A549 (cell line): Measurements from ENCODE around the gene CSRNP2. TPM values are rescaled to one million over a fixed set of nuclear protein-coding genes. Genes with fewer than 3 reads are reported as not detected.
"Not testable (repeated sequence)": the region's sequence is repeated elsewhere in the genome, so short reads cannot be mapped to it uniquely, and the experiment has no call there.

Source experiments
- ATAC-seq, 2 experiments: fragments of 200-7000 bp in 1 of 2; fragments of >200 bp in 1 of 2; cut with Nextera tagmentation in 1 of 2; cut with Tn5 transposase in 1 of 2; 3 replicates each; pipeline versions ENCODE4 v1.8.0 to v1.9.1; 2018 to 2020; ENCODE audit warnings: mild to moderate bottlenecking in 1 of 2, moderate library complexity in 1 of 2
- CTCF ChIA-PET: fragments of 300-600 bp; sonication (Branson Sonifier 250); formaldehyde crosslinking; extraction: SDS; loops from one replicate; lab custom pipeline; 2021; ENCODE audit warnings: antibody characterized with exemption, inconsistent platforms; lab: Yijun Ruan, JAX
- POLR2A ChIA-PET: fragments of 350-600 bp; formaldehyde crosslinking; extraction: SDS; loops from one replicate; lab custom pipeline; 2021; ENCODE audit warnings: antibody characterized with exemption, inconsistent platforms; lab: Yijun Ruan, JAX
- DNase-seq, 2 experiments: peaks; one replicate each; pipeline versions ENCODE4 v3.0.0 to v3.0.0-alpha.2; 2011 to 2016; ENCODE audit warnings: low read depth in 1 of 2, low spot score in 1 of 2
- FAIRE-seq: peaks from 2 replicates; lab custom pipeline; 2011; peaks lifted over from hg19 to GRCh38; lab: Jason Lieb, UNC
- H3K27ac ChIP-seq, 2 experiments: fragments of >200 bp; sonication (Bioruptor Twin); formaldehyde crosslinking; 3 replicates each; pipeline ENCODE4 v1.5.1; 2016 to 2017
- H3K4me1 ChIP-seq: fragments of >200 bp; sonication (Bioruptor Twin); formaldehyde crosslinking; 3 replicates; pipeline ENCODE4 v1.6.1; 2016
- H3K4me2 ChIP-seq: fragments of >200 bp; sonication (Bioruptor Twin); formaldehyde crosslinking; 3 replicates; pipeline ENCODE4 v1.6.1; 2016
- H3K4me3 ChIP-seq: fragments of >200 bp; sonication (Bioruptor Twin); formaldehyde crosslinking; 3 replicates; pipeline ENCODE4 v1.5.1; 2016
- H3K9me3 ChIP-seq: fragments of >200 bp; sonication (Bioruptor Twin); formaldehyde crosslinking; 3 replicates; pipeline ENCODE4 v1.6.1; 2016
- BHLHE40 ChIP-seq: IDR thresholded peaks from 2 replicates; pipeline ENCODE4 v1.6.1; 2012; ENCODE audit warnings: low read depth, low read length, inconsistent platforms
- CHD2 ChIP-seq: fragments of 150-350 bp; IDR thresholded peaks from 2 replicates; pipeline ENCODE4 v1.6.1; 2014; ENCODE audit warnings: low read length; ENCODE audit not compliant: partially characterized antibody
- CTCF ChIP-seq: fragments of >200 bp; sonication (Bioruptor Twin); formaldehyde crosslinking; IDR thresholded peaks from 3 replicates; pipeline ENCODE4 v1.5.1; 2016
- EHF ChIP-seq: fragments of 250-450 bp; sonication (Bioruptor Pico); IDR thresholded peaks from 2 replicates; pipeline ENCODE4 v1.5.0; 2020; ENCODE audit warnings: mild to moderate bottlenecking
- EHMT2 ChIP-seq: fragments of 200-600 bp; sonication (generic); IDR thresholded peaks from 2 replicates; pipeline ENCODE4 v1.6.1; 2016; ENCODE audit warnings: antibody characterized with exemption, low read depth, mild to moderate bottlenecking, moderate library complexity
- ELK1 ChIP-seq: fragments of 150-350 bp; IDR thresholded peaks from 2 replicates; pipeline ENCODE4 v1.6.1; 2014; ENCODE audit warnings: low read depth, mild to moderate bottlenecking, low read length
- EP300 ChIP-seq, 2 experiments: fragments of >200 bp; sonication (Bioruptor Twin); formaldehyde crosslinking; IDR thresholded peaks; 2 replicates in 1 of 2; 3 replicates in 1 of 2; pipeline ENCODE4 v1.6.1; 2016 to 2017
- HDAC2 ChIP-seq: fragments of 200-600 bp; sonication (generic); IDR thresholded peaks from 2 replicates; pipeline ENCODE4 v1.6.1; 2016
- HEYL ChIP-seq: fragments of 250-450 bp; sonication (Bioruptor Pico); IDR thresholded peaks from 2 replicates; pipeline ENCODE4 v1.8.0; 2021; ENCODE audit warnings: mild to moderate bottlenecking, moderate library complexity
- HOXB13 ChIP-seq: fragments of 250-450 bp; sonication (Bioruptor Pico); IDR thresholded peaks from 2 replicates; pipeline ENCODE4 v1.5.0; 2020; ENCODE audit warnings: low read depth, mild to moderate bottlenecking, moderate library complexity
- KDM5A ChIP-seq: fragments of 200-600 bp; sonication (generic); IDR thresholded peaks from 2 replicates; pipeline ENCODE4 v1.6.1; 2016; ENCODE audit warnings: antibody characterized with exemption, mild to moderate bottlenecking
- MAFK ChIP-seq: fragments of 450-650 bp; IDR thresholded peaks from 2 replicates; pipeline ENCODE4 v1.6.1; 2014; ENCODE audit not compliant: partially characterized antibody
- NFE2L2 ChIP-seq: fragments of 150-350 bp; conservative IDR thresholded peaks from 2 replicates; pipeline ENCODE4 v1.6.1; 2014; ENCODE audit warnings: low read length
- PHF8 ChIP-seq: fragments of 200-600 bp; sonication (generic); IDR thresholded peaks from 2 replicates; pipeline ENCODE4 v1.6.1; 2016; ENCODE audit warnings: low read depth, mild to moderate bottlenecking, antibody characterized with exemption, moderate library complexity, borderline replicate concordance
- POLR2AphosphoS2 ChIP-seq: conservative IDR thresholded peaks from 2 replicates; pipeline ENCODE4 v1.6.1; 2012; ENCODE audit warnings: low read length, improper control_type of control experiment, inconsistent platforms
- RCOR1 ChIP-seq: fragments of 150-350 bp; IDR thresholded peaks from 2 replicates; pipeline ENCODE4 v1.6.1; 2014; ENCODE audit warnings: antibody characterized with exemption, low read length, low read depth
- RNF2 ChIP-seq: fragments of 200-600 bp; sonication (generic); IDR thresholded peaks from 2 replicates; pipeline ENCODE4 v1.6.1; 2016; ENCODE audit warnings: low read depth, mild to moderate bottlenecking, antibody characterized with exemption, moderate library complexity, borderline replicate concordance
- SMC3 ChIP-seq: fragments of >200 bp; sonication (Bioruptor Twin); formaldehyde crosslinking; IDR thresholded peaks from 3 replicates; pipeline ENCODE4 v1.6.1; 2018; ENCODE audit warnings: inconsistent platforms
- SREBF2 ChIP-seq: fragments of 450-650 bp; IDR thresholded peaks from 2 replicates; pipeline ENCODE4 v1.6.1; 2014; ENCODE audit warnings: mild to moderate bottlenecking, moderate library complexity
- TP53 ChIP-seq: fragments of 250-450 bp; sonication (Bioruptor Pico); IDR thresholded peaks from 2 replicates; pipeline ENCODE4 v1.5.0; 2021; ENCODE audit warnings: mild to moderate bottlenecking, moderate library complexity
- USF2 ChIP-seq: fragments of 450-650 bp; IDR thresholded peaks from 2 replicates; pipeline ENCODE4 v1.6.1; 2014; ENCODE audit warnings: antibody characterized with exemption
- ZC3H11A ChIP-seq: fragments of 450-650 bp; IDR thresholded peaks from 2 replicates; pipeline ENCODE4 v1.6.1; 2014; ENCODE audit warnings: antibody characterized with exemption, mild to moderate bottlenecking
- ZFP36 ChIP-seq: fragments of 450-650 bp; IDR thresholded peaks from 2 replicates; pipeline ENCODE4 v1.6.1; 2014; ENCODE audit warnings: borderline replicate concordance; ENCODE audit not compliant: partially characterized antibody
- ZNF302 ChIP-seq: fragments of 250-450 bp; sonication (Bioruptor Pico); IDR thresholded peaks from 2 replicates; pipeline ENCODE4 v1.9.0; 2021; ENCODE audit warnings: inconsistent platforms, mild to moderate bottlenecking, moderate library complexity
- WGBS: methylation state at CpG from one replicate; pipeline ENCODE4 v1.1.6; 2017; ENCODE audit errors: missing lambda C conversion rate; 5-methylcytosine and 5-hydroxymethylcytosine counted together
- polyA plus RNA-seq, 4 experiments: library from polyadenylated mRNA; depleted of rRNA in 3 of 4; stranded (reverse); fragments of >200 nt; fragmentation: RNase III in 1 of 4; extraction: RNeasy Plus Mini Kit Qiagen cat#74134 plus additional on column Dnase treatment in 1 of 4; gene quantifications; 2 replicates in 3 of 4; 3 replicates in 1 of 4; pipeline ENCODE4 v1.2.3, GENCODE V29; 2011 to 2017
- TF ChIP-seq, protein P1 (sequence below): fragments of 250-450 bp; sonication (Bioruptor Pico); IDR thresholded peaks from 2 replicates; pipeline ENCODE4 v1.5.0; 2020; ENCODE audit warnings: low read depth, mild to moderate bottlenecking, moderate library complexity
- TF ChIP-seq, protein P2 (sequence below): fragments of >200 bp; sonication (Bioruptor Twin); formaldehyde crosslinking; IDR thresholded peaks from 2 replicates; pipeline ENCODE4 v1.6.1; 2016
- TF ChIP-seq, protein P3 (sequence below): fragments of 200-600 bp; sonication (generic); IDR thresholded peaks from 2 replicates; pipeline ENCODE4 v1.6.1; 2016; ENCODE audit warnings: antibody characterized with exemption, mild to moderate bottlenecking, moderate library complexity

The CSRNP2 gene
- polyA plus RNA-seq, 2 of the 4 experiments (the other 2 are of a cell fraction), result 11.1 to 20.3 TPM

DNA sequence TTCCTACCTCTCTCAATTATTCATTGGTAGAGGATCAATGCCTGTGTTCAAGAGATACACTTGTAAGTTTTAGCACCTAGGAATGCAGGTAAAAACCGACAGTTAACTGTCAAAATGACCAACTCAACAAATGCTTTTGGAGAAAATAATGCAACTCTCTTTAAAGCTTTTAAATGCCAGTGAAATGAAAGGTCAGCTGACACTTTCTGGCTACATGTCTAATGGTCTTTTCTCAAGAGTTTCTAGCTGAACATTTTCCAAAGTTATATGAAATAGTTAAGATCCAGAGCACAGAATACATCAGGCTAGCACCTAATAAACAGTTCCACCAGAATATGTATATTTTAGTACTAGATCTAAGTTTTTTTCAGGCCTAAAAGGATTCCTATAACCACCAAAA, 2.0 kb downstream of the CSRNP2 start:
- no peak for DNase-seq
- WGBS, result 79% methylated on average over 1 of the region's 1 CpG
- H3K4me3 ChIP-seq, result no peak overlapping the region
- no peak for TF ChIP-seq HDAC2
- no peak for TF ChIP-seq TP53
- TF ChIP-seq HOXB13 (CRISPR knock-in tag), result no peak
- TF ChIP-seq ZC3H11A, result no peak
- no peak for TF ChIP-seq EP300 (IDR thresholded peaks at IDR 0.05)
- TF ChIP-seq KDM5A, result no peak
- no peak for TF ChIP-seq EHMT2
- no peak for TF ChIP-seq HEYL (CRISPR knock-in tag)
- no peak for TF ChIP-seq NFE2L2
- TF ChIP-seq CTCF, result no peak
- no peak for TF ChIP-seq BHLHE40
- no peak for TF ChIP-seq ZNF302
- no peak for TF ChIP-seq SMC3
- no peak for TF ChIP-seq RCOR1
- no peak for TF ChIP-seq EHF (CRISPR knock-in tag)
- TF ChIP-seq USF2, result no peak
- TF ChIP-seq MAFK, result no peak
- TF ChIP-seq, protein P1, sequence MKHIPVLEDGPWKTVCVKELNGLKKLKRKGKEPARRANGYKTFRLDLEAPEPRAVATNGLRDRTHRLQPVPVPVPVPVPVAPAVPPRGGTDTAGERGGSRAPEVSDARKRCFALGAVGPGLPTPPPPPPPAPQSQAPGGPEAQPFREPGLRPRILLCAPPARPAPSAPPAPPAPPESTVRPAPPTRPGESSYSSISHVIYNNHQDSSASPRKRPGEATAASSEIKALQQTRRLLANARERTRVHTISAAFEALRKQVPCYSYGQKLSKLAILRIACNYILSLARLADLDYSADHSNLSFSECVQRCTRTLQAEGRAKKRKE (CRISPR knock-in tag), result no peak
- ATAC-seq, result no peak
- peaks cover 11% of the 10 kb centered on the region; the same call in 2 of the 3 replicates for H3K4me1 ChIP-seq
- no peak for FAIRE-seq
- POLR2A ChIA-PET, result no interaction called here
- CTCF ChIA-PET, result no interaction called here
- no peaks in the 10 kb centered on the region for H3K9me3 ChIP-seq
- peak overlapping the region; percentile 89; the same call in 2 of the 3 replicates for H3K4me2 ChIP-seq
- no peak overlapping the region for H3K27ac ChIP-seq

DNA sequence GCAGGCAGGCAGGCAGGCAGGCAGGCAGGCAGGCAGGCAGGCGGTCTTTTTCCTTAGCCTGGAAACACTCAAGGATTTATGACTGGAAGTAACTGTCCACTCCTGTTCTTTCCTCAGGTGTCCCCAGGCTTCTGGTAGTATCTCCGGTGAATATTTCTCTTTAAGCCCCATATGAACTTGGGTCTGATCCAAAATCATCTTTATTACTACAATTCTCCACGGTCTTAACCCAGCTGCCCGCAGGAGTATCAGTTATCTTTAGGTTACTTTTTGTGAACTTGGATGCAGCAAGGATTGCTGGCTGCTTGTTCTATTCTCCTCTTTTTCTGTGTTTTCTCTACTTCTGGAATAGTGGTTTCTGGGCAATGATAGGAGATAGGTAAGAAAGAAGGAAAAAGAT, 3.3 kb downstream of the CSRNP2 start:
- no peak for DNase-seq
- WGBS, result 83% methylated on average over 4 of the region's 4 CpGs
- Histone ChIP-seq H3K4me2 (no peak overlapping the region), H3K9me3 (no peaks in the 10 kb centered on the region), H3K27ac (no peak overlapping the region), H3K4me3 (no peak overlapping the region), H3K4me1 (peaks cover 11% of the 10 kb centered on the region; the same call in 2 of the 3 replicates)
- no peak for FAIRE-seq
- CTCF ChIA-PET, result interaction anchor here (0.6 to 1.3 kb wide), 3 partner anchors 79 to 261 kb away, joined by 3 read pairs; no protein-coding TSS in a partner anchor
- POLR2A ChIA-PET, result no interaction called here
- no peak for ATAC-seq
- TF ChIP-seq CHD2 (no peak), ELK1 (no peak), HOXB13 (CRISPR knock-in tag) (no peak), SREBF2 (no peak), HDAC2 (no peak), POLR2AphosphoS2 (no peak), SMC3 (no peak), PHF8 (no peak), RNF2 (no peak), ZFP36 (no peak), KDM5A (no peak)
- TF ChIP-seq, protein P2, sequence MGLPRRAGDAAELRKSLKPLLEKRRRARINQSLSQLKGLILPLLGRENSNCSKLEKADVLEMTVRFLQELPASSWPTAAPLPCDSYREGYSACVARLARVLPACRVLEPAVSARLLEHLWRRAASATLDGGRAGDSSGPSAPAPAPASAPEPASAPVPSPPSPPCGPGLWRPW, result no peak
- TF ChIP-seq, protein P3, sequence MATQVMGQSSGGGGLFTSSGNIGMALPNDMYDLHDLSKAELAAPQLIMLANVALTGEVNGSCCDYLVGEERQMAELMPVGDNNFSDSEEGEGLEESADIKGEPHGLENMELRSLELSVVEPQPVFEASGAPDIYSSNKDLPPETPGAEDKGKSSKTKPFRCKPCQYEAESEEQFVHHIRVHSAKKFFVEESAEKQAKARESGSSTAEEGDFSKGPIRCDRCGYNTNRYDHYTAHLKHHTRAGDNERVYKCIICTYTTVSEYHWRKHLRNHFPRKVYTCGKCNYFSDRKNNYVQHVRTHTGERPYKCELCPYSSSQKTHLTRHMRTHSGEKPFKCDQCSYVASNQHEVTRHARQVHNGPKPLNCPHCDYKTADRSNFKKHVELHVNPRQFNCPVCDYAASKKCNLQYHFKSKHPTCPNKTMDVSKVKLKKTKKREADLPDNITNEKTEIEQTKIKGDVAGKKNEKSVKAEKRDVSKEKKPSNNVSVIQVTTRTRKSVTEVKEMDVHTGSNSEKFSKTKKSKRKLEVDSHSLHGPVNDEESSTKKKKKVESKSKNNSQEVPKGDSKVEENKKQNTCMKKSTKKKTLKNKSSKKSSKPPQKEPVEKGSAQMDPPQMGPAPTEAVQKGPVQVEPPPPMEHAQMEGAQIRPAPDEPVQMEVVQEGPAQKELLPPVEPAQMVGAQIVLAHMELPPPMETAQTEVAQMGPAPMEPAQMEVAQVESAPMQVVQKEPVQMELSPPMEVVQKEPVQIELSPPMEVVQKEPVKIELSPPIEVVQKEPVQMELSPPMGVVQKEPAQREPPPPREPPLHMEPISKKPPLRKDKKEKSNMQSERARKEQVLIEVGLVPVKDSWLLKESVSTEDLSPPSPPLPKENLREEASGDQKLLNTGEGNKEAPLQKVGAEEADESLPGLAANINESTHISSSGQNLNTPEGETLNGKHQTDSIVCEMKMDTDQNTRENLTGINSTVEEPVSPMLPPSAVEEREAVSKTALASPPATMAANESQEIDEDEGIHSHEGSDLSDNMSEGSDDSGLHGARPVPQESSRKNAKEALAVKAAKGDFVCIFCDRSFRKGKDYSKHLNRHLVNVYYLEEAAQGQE, result no peak
- TF ChIP-seq, all 56 proteins: peak for 0

GRCh38 chr12:51078866-51079265, 4.5 kb downstream of the CSRNP2 start:
- H3K4me3 ChIP-seq, FAIRE-seq, ATAC-seq, H3K4me2 ChIP-seq, H3K9me3 ChIP-seq, H3K27ac ChIP-seq, DNase-seq, POLR2A ChIA-PET: not testable (repeated sequence)
- CTCF ChIA-PET, result interaction anchor here (0.6 kb wide), 3 partner anchors 69 to 475 kb away, joined by 3 to 4 read pairs (median 3); no protein-coding TSS in a partner anchor
- peaks cover 11% of the 10 kb centered on the region; the same call in 2 of the 3 replicates for H3K4me1 ChIP-seq
- WGBS, result 95% methylated on average over 6 of the region's 6 CpGs
